Measurements from ENCODE around the gene RORC.
"Not testable (repeated sequence)": the region's sequence is repeated elsewhere in the genome, so short reads cannot be mapped to it uniquely, and the experiment has no call there.

Gene RORC

GRCh38 chr1:151803915-151804314, 27.7 kb downstream of the RORC start:
- DNase-seq = no peak

GRCh38 chr1:151803164-151803563, 28.4 kb downstream of the RORC start:
- no peak for DNase-seq

GRCh38 chr1:151802372-151802771, 29.2 kb downstream of the RORC start:
- DNase-seq = no peak

- no peak for DNase-seq
Measured at GRCh38 chr1:151801846-151802245, 29.8 kb downstream of the RORC start.

- DNase-seq = no peak
Measured at GRCh38 chr1:151801310-151801820, 30.2 kb downstream of the RORC start.

- no peak for DNase-seq
Measured at GRCh38 chr1:151800830-151801229, 30.8 kb downstream of the RORC start.

GRCh38 chr1:151799179-151800022, 32.2 kb downstream of the RORC start:
- DNase-seq = no peak

- no peak for DNase-seq
Measured at GRCh38 chr1:151798571-151798970, 33.0 kb downstream of the RORC start.

GRCh38 chr1:151790940-151791651, 40.5 kb downstream of the RORC start:
- no peak for DNase-seq

- DNase-seq = peak; percentile 99
Measured at GRCh38 chr1:151790071-151790939, 41.3 kb downstream of the RORC start, which contains the start of gene TDRKH. Gene TDRKH, minus strand, starts transcription at chr1:151790500. Its CDS starts 7,478 bp downstream, at chr1:151783022.

GRCh38 chr1:151787689-151788088, 43.9 kb downstream of the RORC start:
- no peak for DNase-seq

- DNase-seq = no peak
Measured at GRCh38 chr1:151783796-151784195, 47.8 kb downstream of the RORC start.

GRCh38 chr1:151782741-151783140, 48.9 kb downstream of the RORC start:
- DNase-seq = no peak

GRCh38 chr1:151782026-151782425, 49.6 kb downstream of the RORC start:
- DNase-seq = not testable (repeated sequence)

- not testable (repeated sequence) for DNase-seq
Measured at GRCh38 chr1:151780736-151781135, 50.9 kb downstream of the RORC start.

- no peak for DNase-seq
Measured at GRCh38 chr1:151779852-151780251, 51.8 kb downstream of the RORC start.

- DNase-seq = no peak
Measured at GRCh38 chr1:151777317-151777716, 54.3 kb downstream of the RORC start.

- no peak for DNase-seq
Measured at GRCh38 chr1:151776665-151777062, 54.9 kb downstream of the RORC start.

GRCh38 chr1:151775894-151776664, 55.5 kb downstream of the RORC start:
- DNase-seq = no peak

- no peak for DNase-seq
Measured at GRCh38 chr1:151774256-151774922, 57.2 kb downstream of the RORC start.

GRCh38 chr1:151773702-151774101, 57.9 kb downstream of the RORC start:
- no peak for DNase-seq

Measured in CD4-positive, alpha-beta T cell treated with Interleukin-4 for 4 hours (primary cell).